Large intestine (tissue), 12 donors: ENCODE data around the gene EIF4B. TPM values are rescaled to one million over a fixed set of nuclear protein-coding genes. Genes with fewer than 3 reads are reported as not detected.
A peak's percentile ranks its signal among the peaks of the same experiment; 100 is the strongest.

Source experiments
- DNase-seq, 2 donors: peaks; one replicate each; pipeline versions ENCODE4 v3.0.0 to v3.0.0-alpha.2; 2013
- H3K27ac ChIP-seq: one replicate; pipeline ENCODE4 v1.5.1; 2013; ENCODE audit warnings: low read length
- H3K27me3 ChIP-seq: 2 replicates; pipeline ENCODE4 v1.6.1; 2013; ENCODE audit warnings: low read length; ENCODE audit not compliant: control insufficient read depth, insufficient read depth
- H3K36me3 ChIP-seq: 2 replicates; pipeline ENCODE4 v1.6.1; 2013; ENCODE audit warnings: low read length; ENCODE audit not compliant: control insufficient read depth, insufficient read depth
- H3K4me1 ChIP-seq: one replicate; pipeline ENCODE4 v1.6.1; 2013; ENCODE audit warnings: low read length; ENCODE audit not compliant: control insufficient read depth, insufficient read depth
- H3K4me3 ChIP-seq: one replicate; pipeline ENCODE4 v1.5.1; 2013; ENCODE audit warnings: low read length
- H3K9me3 ChIP-seq: one replicate; pipeline ENCODE4 v1.6.1; 2013; ENCODE audit warnings: mild to moderate bottlenecking, low read depth, low read length, moderate library complexity; ENCODE audit not compliant: control insufficient read depth
- WGBS: methylation state at CpG from one replicate; pipeline ENCODE4 v1.1.5; 2013; ENCODE audit warnings: low lambda C conversion rate; ENCODE audit not compliant: insufficient coverage; 5-methylcytosine and 5-hydroxymethylcytosine counted together
- long read RNA-seq, 11 donors: transcript quantifications; one replicate each; lab custom pipeline, GENCODE V29; 2026
- polyA plus RNA-seq: library from polyadenylated mRNA; unstranded; fragments of 120-200 nt; gene quantifications from one replicate; pipeline ENCODE4 v1.2.1, GENCODE V29; 2013

EIF4B gene, protein sequence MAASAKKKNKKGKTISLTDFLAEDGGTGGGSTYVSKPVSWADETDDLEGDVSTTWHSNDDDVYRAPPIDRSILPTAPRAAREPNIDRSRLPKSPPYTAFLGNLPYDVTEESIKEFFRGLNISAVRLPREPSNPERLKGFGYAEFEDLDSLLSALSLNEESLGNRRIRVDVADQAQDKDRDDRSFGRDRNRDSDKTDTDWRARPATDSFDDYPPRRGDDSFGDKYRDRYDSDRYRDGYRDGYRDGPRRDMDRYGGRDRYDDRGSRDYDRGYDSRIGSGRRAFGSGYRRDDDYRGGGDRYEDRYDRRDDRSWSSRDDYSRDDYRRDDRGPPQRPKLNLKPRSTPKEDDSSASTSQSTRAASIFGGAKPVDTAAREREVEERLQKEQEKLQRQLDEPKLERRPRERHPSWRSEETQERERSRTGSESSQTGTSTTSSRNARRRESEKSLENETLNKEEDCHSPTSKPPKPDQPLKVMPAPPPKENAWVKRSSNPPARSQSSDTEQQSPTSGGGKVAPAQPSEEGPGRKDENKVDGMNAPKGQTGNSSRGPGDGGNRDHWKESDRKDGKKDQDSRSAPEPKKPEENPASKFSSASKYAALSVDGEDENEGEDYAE
- polyA plus RNA-seq, result 418 TPM
- long read RNA-seq, donor 1, full-length matches to known transcripts, result 28 of 62 reads
- long read RNA-seq, donor 1, partial matches to known transcripts, result 34 of 62 reads
- long read RNA-seq, donor 1, other reads (novel, unspliced or antisense), result 0 of 62 reads
- long read RNA-seq, donor 2, full-length matches to known transcripts, result 69 of 146 reads
- long read RNA-seq, donor 2, partial matches to known transcripts, result 77 of 146 reads
- long read RNA-seq, donor 2, other reads (novel, unspliced or antisense), result 0 of 146 reads
- long read RNA-seq, donor 3, result 0 reads
- long read RNA-seq, donor 4, full-length matches to known transcripts, result 8 of 19 reads
- long read RNA-seq, donor 4, partial matches to known transcripts, result 11 of 19 reads
- long read RNA-seq, donor 4, other reads (novel, unspliced or antisense), result 0 of 19 reads
- long read RNA-seq, donor 5, full-length matches to known transcripts, result 25 of 48 reads
- long read RNA-seq, donor 5, partial matches to known transcripts, result 23 of 48 reads
- long read RNA-seq, donor 5, other reads (novel, unspliced or antisense), result 0 of 48 reads
- long read RNA-seq, donor 6, full-length matches to known transcripts, result 73 of 170 reads
- long read RNA-seq, donor 6, partial matches to known transcripts, result 91 of 170 reads
- long read RNA-seq, donor 6, other reads (novel, unspliced or antisense), result 6 of 170 reads
- long read RNA-seq, donor 7, full-length matches to known transcripts, result 20 of 52 reads
- long read RNA-seq, donor 7, partial matches to known transcripts, result 32 of 52 reads
- long read RNA-seq, donor 7, other reads (novel, unspliced or antisense), result 0 of 52 reads
- long read RNA-seq, donor 8, full-length matches to known transcripts, result 53 of 177 reads
- long read RNA-seq, donor 8, partial matches to known transcripts, result 124 of 177 reads
- long read RNA-seq, donor 8, other reads (novel, unspliced or antisense), result 0 of 177 reads
- long read RNA-seq, donor 9, full-length matches to known transcripts, result 71 of 185 reads
- long read RNA-seq, donor 9, partial matches to known transcripts, result 114 of 185 reads
- long read RNA-seq, donor 9, other reads (novel, unspliced or antisense), result 0 of 185 reads
- long read RNA-seq, donor 10, full-length matches to known transcripts, result 95 of 209 reads
- long read RNA-seq, donor 10, partial matches to known transcripts, result 114 of 209 reads
- long read RNA-seq, donor 10, other reads (novel, unspliced or antisense), result 0 of 209 reads
- long read RNA-seq, donor 11, full-length matches to known transcripts, result 40 of 167 reads
- long read RNA-seq, donor 11, partial matches to known transcripts, result 127 of 167 reads
- long read RNA-seq, donor 11, other reads (novel, unspliced or antisense), result 0 of 167 reads

DNA sequence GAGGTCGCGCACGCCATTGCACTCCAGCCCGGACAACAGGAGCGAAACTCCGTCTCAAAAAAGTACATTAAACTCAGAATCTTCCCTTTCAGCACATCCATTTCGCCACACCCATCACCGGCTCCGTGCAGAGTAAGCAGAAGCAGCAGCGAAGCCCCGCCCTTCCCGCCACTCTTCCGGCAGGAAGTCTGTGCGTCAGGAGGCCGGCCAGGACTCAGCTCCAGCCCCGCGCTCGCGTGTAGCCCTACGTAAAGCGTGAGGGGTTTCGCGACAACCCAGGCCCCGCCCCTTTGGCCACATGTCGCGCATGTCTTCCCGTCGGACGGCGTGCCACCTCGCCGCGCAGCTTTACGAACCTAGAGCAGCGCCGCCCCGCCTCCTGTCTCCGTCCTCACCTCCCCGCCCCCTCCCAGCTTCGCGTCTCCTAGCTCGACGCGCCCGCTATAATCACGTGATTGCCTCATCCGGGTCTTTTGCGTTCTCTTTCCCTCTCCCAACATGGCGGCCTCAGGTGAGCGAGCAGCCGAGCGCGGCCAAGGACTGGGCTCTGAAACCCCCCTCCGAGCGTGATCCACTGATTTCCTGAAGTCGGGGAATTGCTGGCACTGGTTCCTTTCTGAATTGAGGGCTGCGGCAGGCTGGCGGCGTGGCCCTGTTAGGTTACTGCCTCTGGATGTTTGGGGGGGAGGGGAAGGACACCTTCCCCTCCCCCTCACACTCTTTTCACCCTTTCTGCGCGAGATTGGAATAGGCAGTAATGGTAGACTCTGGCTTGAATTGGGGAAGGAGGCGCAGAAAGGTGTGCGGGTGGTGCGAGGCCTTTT, at the start of gene EIF4B:
Gene EIF4B, plus strand, starts transcription at position 471 of the 824 bp plus-strand sequence. Its CDS starts 28 bp downstream, at position 499.
- DNase-seq, result peak; percentile 100
- no peaks in the 10 kb centered on the region for H3K9me3 ChIP-seq
- H3K4me1 ChIP-seq, result peaks cover 15% of the 10 kb centered on the region
- H3K27ac ChIP-seq, result peak within 1 kb of the TSS; percentile 94
- peaks cover 5% of the 10 kb centered on the region for H3K36me3 ChIP-seq
- no CpG with 5 or more reads among the region's 64 CpGs for WGBS
- peak within 1 kb of the TSS; percentile 90 for H3K4me3 ChIP-seq
- H3K27me3 ChIP-seq, result no peaks in the 10 kb centered on the region

DNA sequence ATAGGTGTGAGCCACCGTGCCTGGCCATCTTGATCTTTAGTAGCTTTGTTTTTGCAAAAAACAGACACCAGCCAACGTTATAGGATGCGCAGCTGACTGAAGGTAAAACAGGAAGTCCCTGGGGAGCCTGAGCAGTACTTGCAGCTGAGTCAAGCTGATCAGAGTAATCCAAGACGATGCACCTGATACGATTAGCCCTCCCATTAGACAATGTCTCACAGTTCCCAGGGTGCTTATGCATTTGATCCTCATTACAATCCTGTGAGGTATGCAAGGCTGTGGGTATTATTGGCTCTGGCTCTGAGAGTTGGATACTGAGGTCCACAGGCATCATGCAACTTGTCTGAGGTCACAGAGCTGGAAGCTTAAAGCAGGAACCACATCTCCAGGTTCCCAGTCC, 49.3 kb upstream of the EIF4B start:
- no peaks in the 10 kb centered on the region for H3K9me3 ChIP-seq
- no peak overlapping the region for H3K4me3 ChIP-seq
- no peaks in the 10 kb centered on the region for H3K27me3 ChIP-seq
- DNase-seq, result no peak
- no CpG with 5 or more reads among the region's 5 CpGs for WGBS
- H3K36me3 ChIP-seq, result peaks cover 11% of the 10 kb centered on the region
- H3K27ac ChIP-seq, result no peak overlapping the region
- H3K4me1 ChIP-seq, result peaks cover 4% of the 10 kb centered on the region

DNA sequence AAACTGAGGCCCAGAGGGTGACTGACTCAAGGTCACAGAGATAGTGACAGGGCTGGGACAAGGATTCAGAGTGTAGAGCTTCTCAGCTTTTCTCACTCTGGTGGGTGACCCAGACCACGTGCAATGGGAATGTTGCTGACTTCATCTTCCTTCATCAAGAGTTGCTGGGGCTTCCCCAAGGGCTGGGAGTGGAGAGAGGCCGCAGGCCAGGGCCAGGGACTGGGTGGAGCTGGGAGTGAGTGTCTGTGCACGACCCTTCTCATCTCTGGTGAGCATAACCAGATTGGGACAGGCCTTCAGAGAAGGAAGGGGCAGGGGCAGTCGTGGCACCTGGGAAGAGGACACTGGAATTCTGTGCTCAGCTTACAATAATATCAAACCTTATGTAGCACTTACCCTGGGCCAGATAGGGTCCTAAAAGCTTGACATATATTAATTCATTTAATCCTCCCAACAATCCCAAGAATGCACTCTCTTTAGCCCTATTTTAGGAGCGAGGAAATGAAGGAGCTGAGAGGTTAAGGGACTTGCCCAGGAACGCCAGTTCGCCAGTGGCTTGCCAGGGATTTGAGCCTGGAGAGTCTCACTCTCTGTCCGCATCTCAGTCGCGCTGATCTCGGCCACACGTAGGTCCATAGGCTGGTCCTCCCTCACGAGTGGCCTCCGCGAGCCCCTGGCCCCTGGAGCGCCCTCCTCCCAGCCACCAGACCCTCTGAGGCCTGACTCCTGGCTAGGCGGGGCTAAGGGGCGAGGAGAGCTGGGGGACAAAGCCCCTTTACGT, 41.5 kb upstream of the EIF4B start:
- Histone ChIP-seq H3K4me1 (peaks cover 10% of the 10 kb centered on the region), H3K27ac (peak overlapping the region; percentile 52), H3K36me3 (no peaks in the 10 kb centered on the region), H3K4me3 (peak overlapping the region; percentile 48), H3K9me3 (no peaks in the 10 kb centered on the region), H3K27me3 (no peaks in the 10 kb centered on the region)
- peak in 1 of 2 donors; percentile 49 for DNase-seq
- no CpG with 5 or more reads among the region's 19 CpGs for WGBS

DNA sequence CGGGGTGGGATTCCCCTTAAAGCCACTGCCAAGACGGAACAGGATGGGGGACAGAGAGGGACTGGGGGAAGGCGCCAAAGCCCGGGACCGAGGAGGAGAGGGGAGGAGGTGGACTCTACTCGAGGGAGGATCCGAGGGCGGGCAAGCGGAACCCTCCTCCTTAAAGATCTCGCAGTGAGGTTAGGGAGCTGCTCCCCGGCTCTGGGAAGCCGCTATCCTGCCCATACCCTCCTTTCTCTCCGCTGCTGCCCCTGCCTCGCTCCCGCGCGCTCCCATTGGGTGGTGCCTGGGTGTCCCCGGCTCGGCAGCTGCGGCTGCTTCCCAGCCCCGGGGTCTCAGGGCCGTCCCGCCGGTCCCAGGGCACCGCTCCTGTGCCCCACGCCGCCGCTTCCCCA, 40.9 kb upstream of the EIF4B start:
- peak in 1 of 2 donors; percentile 76 for DNase-seq
- no peaks in the 10 kb centered on the region for H3K9me3 ChIP-seq
- WGBS, result no CpG with 5 or more reads among the region's 28 CpGs
- H3K27ac ChIP-seq, result peak overlapping the region; percentile 52
- peak overlapping the region; percentile 48 for H3K4me3 ChIP-seq
- no peaks in the 10 kb centered on the region for H3K36me3 ChIP-seq
- no peaks in the 10 kb centered on the region for H3K27me3 ChIP-seq
- H3K4me1 ChIP-seq, result peaks cover 15% of the 10 kb centered on the region

DNA sequence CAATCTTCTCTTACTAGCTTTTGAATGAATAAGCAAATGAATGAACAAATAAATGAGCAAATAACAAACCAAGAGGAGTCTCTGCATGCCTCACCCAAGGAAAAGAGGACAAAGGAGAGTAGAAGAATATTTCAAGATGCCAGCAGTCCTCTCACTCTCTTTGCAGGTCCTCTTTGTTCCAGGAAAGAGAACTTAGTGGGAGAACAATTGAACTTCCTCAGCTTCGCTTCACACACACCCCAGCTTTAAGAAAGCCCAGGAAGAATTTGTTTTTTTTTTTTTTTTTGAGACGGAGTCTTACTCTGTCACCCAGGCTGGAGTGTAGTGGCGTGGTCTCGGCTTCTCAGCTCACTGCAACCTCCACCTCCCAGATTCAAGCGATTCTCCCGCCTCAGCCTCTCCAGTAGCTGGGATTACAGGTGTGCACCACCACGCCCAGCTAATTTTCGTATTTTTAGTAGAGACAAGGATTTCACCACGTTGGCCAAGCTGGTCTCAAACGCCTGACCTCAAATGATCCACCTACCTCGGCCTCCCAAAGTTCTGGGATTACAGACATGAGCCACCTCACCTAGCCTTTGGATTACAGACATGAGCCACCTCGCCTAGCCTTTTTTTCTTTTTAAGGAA, 37.0 kb upstream of the EIF4B start:
- DNase-seq, result no peak
- Histone ChIP-seq H3K4me3 (no peak overlapping the region), H3K27ac (no peak overlapping the region), H3K9me3 (no peaks in the 10 kb centered on the region), H3K36me3 (no peaks in the 10 kb centered on the region), H3K4me1 (peaks cover 40% of the 10 kb centered on the region), H3K27me3 (no peaks in the 10 kb centered on the region)
- WGBS, result 100% methylated on average over 1 of the region's 12 CpGs

DNA sequence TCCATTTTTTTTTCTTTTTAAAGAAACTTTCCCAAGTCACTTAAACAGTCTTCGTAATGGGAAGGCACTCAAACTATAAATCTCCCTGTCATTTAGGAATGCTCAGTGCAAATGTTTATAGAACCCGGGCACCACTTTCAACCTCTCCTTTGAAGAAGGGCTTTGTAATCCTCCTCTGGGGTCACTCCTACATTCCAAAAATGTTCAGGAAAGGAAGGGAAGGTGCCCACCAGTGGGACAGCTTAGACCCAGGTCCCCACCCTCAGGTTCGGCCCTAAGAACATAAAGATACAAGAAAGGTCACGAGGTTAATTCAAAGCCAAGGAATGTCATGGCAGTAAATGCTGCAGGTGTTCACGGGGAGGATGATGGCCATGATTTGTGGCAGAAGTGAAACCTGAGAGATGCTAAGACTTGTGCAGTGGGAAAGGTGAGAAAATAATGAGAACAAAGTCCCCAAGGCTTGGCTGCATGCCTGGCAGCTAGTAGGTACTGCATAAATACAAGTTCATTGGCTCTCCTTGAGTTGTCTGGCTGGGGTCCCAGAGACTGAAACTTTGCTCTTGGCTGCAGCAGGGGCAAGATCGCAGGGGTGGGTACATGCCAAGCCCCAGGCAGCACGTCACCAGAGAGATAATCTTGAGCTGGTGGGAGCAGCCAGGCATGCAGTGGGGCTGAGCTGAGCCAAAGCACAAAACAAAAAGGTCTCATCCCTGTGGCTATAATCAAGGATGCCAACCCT, 36.3 kb upstream of the EIF4B start:
- Histone ChIP-seq H3K4me3 (no peak overlapping the region), H3K4me1 (peaks cover 38% of the 10 kb centered on the region), H3K36me3 (no peaks in the 10 kb centered on the region), H3K27me3 (no peaks in the 10 kb centered on the region), H3K27ac (peak overlapping the region; percentile 66), H3K9me3 (no peaks in the 10 kb centered on the region)
- no CpG with 5 or more reads among the region's 7 CpGs for WGBS
- DNase-seq, result peak; percentile 92 to 96

DNA sequence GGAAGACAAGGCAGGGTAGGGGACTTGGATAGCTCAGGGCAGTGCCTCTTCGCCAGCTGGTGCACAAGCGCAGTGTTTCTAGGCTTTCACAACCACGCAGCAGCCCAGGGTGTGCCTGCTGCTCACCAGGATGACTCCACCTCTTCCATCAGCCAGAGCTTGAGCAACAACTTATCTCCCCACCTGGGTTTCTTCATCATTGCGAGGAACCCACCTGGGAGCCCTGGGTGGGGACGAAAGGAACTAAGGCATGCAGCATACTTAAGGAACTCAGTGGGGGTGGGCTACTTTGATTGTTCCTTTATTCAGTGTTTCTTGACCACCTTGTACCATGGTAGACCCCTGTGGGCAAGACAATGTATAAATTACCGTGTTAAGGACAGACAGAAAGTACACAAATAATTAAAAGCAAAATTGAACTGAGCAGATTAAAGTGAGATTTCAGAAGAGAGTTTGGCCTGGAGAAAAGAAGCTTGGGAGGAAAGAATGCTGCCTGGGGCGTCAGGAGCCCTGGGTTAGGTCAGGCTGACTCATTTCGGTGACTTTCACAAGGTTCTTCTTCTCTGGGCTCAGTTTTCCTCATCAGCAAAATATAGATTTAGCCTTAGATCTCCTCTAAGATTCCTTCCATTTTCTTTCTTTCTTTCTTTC, 34.5 kb upstream of the EIF4B start:
- DNase-seq, result peak; percentile 93 to 95
- Histone ChIP-seq H3K36me3 (no peaks in the 10 kb centered on the region), H3K9me3 (no peaks in the 10 kb centered on the region), H3K4me1 (peaks cover 53% of the 10 kb centered on the region), H3K27ac (peak overlapping the region; percentile 95), H3K27me3 (no peaks in the 10 kb centered on the region), H3K4me3 (no peak overlapping the region)
- no CpG with 5 or more reads among the region's 8 CpGs for WGBS
